GM19351 (cell line): ENCODE data around the gene NEDD4L.

ENCODE experiments used
- ATAC-seq: cut with Tn5 transposase; IDR thresholded peaks from one replicate; pipeline ENCODE4 v1.9.1; 2021; ENCODE audit warnings: mild to moderate bottlenecking, moderate library complexity; ENCODE audit not compliant: unreplicated experiment

NEDD4L gene

GRCh38 chr18:58177896-58178470 lies 134.0 kb downstream of the NEDD4L start:
- ATAC-seq: no peak

- no peak for ATAC-seq
Observed at GRCh38 chr18:58178511-58178910, 134.5 kb downstream of the NEDD4L start.

GRCh38 chr18:58180172-58180571 lies 136.1 kb downstream of the NEDD4L start:
- no peak for ATAC-seq

- ATAC-seq: no peak
Observed at GRCh38 chr18:58180738-58181353, 136.8 kb downstream of the NEDD4L start.

GRCh38 chr18:58181988-58182387 lies 138.0 kb downstream of the NEDD4L start:
- ATAC-seq: no peak

GRCh38 chr18:58183226-58183625 lies 139.2 kb downstream of the NEDD4L start:
- ATAC-seq: no peak

GRCh38 chr18:58186258-58186948 lies 142.4 kb downstream of the NEDD4L start:
- ATAC-seq: no peak

GRCh38 chr18:58187674-58188073 lies 143.6 kb downstream of the NEDD4L start:
- ATAC-seq: no peak

GRCh38 chr18:58188996-58189395 lies 145.0 kb downstream of the NEDD4L start:
- ATAC-seq: no peak

- ATAC-seq: no peak
Observed at GRCh38 chr18:58190842-58191530, 147.0 kb downstream of the NEDD4L start.

- no peak for ATAC-seq
Observed at GRCh38 chr18:58191626-58192025, 147.6 kb downstream of the NEDD4L start.

GRCh38 chr18:58192519-58192918 lies 148.5 kb downstream of the NEDD4L start:
- ATAC-seq: no peak

- ATAC-seq: no peak
Observed at GRCh38 chr18:58194028-58194427, 150.0 kb downstream of the NEDD4L start.

GRCh38 chr18:58195278-58195765 lies 151.3 kb downstream of the NEDD4L start:
- peak; percentile 67 for ATAC-seq

- no peak for ATAC-seq
Observed at GRCh38 chr18:58196164-58196563, 152.1 kb downstream of the NEDD4L start.

- ATAC-seq: no peak
Observed at GRCh38 chr18:58196881-58197872, 153.2 kb downstream of the NEDD4L start.

GRCh38 chr18:58201268-58201667 lies 157.2 kb downstream of the NEDD4L start:
- no peak for ATAC-seq

- no peak for ATAC-seq
Observed at GRCh38 chr18:58201733-58202730, 158.0 kb downstream of the NEDD4L start.

GRCh38 chr18:58204776-58205442 lies 160.9 kb downstream of the NEDD4L start:
- ATAC-seq: no peak
